HUES6 (cell line): Measurements from ENCODE around the gene ADAM30.
"Not testable (repeated sequence)": the region's sequence is repeated elsewhere in the genome, so short reads cannot be mapped to it uniquely, and the experiment has no call there.

ENCODE experiments used
- H3K27ac ChIP-seq: 2 replicates; pipeline ENCODE4 v1.7.0; 2013; ENCODE audit warnings: low read depth, mild to moderate bottlenecking, low read length, inconsistent platforms
- H3K27me3 ChIP-seq: 2 replicates; pipeline ENCODE4 v1.6.1; 2013; ENCODE audit warnings: low read length; ENCODE audit not compliant: control insufficient read depth, insufficient read depth
- H3K36me3 ChIP-seq: 2 replicates; pipeline ENCODE4 v1.6.1; 2013; ENCODE audit warnings: low read length; ENCODE audit not compliant: control insufficient read depth, insufficient read depth
- H3K4me1 ChIP-seq: 2 replicates; pipeline ENCODE4 v1.6.1; 2013; ENCODE audit warnings: low read length; ENCODE audit not compliant: control insufficient read depth, insufficient read depth
- H3K4me3 ChIP-seq: 2 replicates; pipeline ENCODE4 v1.5.1; 2013; ENCODE audit warnings: low read depth, low read length
- H3K9ac ChIP-seq: one replicate; pipeline ENCODE4 v1.6.1; 2013; ENCODE audit warnings: mild to moderate bottlenecking, low read length
- H3K9me3 ChIP-seq: 2 replicates; pipeline ENCODE4 v1.6.1; 2013; ENCODE audit warnings: low read depth, low read length; ENCODE audit not compliant: control insufficient read depth, insufficient read depth

Gene ADAM30

DNA sequence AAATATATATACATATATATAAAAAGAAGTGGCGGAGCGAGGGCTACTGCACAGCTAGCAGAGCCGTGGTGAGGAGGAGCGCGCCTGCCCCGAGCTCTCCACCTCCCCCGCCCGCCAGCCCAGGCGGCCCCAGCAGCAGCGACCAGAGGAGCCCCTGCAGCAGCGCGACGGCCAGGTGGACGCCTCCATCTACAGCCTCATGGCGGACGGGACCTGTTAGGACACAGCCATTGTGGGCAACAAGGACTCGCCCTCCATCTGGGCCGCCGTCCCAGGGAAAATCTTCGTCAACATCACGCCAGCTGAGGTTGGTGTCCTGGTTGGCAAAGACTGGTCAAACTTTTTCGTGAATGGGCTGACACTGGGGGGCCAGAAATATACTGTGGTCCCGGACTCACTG, 43.2 kb downstream of the ADAM30 start:
- H3K4me3 ChIP-seq = no peak overlapping the region
- H3K4me1 ChIP-seq = no peaks in the 10 kb centered on the region
- no peak overlapping the region for H3K27ac ChIP-seq
- H3K27me3 ChIP-seq = no peaks in the 10 kb centered on the region
- no peaks in the 10 kb centered on the region for H3K36me3 ChIP-seq
- H3K9me3 ChIP-seq = no peaks in the 10 kb centered on the region
- H3K9ac ChIP-seq = no peak overlapping the region

GRCh38 chr1:119844206-119844605, 52.1 kb downstream of the ADAM30 start:
- not testable (repeated sequence) for H3K27me3 ChIP-seq

More at GRCh38 chr1:119844206-119844605, 52.1 kb downstream of the ADAM30 start:
- H3K4me3 ChIP-seq, H3K9me3 ChIP-seq, H3K9ac ChIP-seq, H3K36me3 ChIP-seq, H3K27ac ChIP-seq, H3K4me1 ChIP-seq: not testable (repeated sequence)
